ENCODE results near the gene PAH. TPM values are rescaled to one million over a fixed set of nuclear protein-coding genes. Genes with fewer than 3 reads are reported as not detected.

The PAH gene
- total RNA-seq, 6 experiments from 2014 or later = 873 to 2,034 (median 1,035) TPM

- intact Hi-C loops (cut with DNase I) = no loop called here
- 57% methylated on average over 4 of the region's 4 CpGs for WGBS (ENCODE audit: insufficient coverage, low coverage, low lambda C conversion rate, missing lambda C conversion rate)
- DNase-seq = no peak
- H3K4me1 ChIP-seq = peaks cover 0 to 6% (median under 1%) of the 10 kb centered on the region in 4 donors
- H3K36me3 ChIP-seq = no peaks in the 10 kb centered on the region
- ATAC-seq = no peak
- TF ChIP-seq CTCF (IDR thresholded peaks at IDR 0.05) (no peak), POLR2A (IDR thresholded peaks at IDR 0.05) (no peak)
- H3K27ac ChIP-seq = no peak overlapping the region
- peaks cover 0 to 5% of the 10 kb centered on the region in 2 donors for H3K27me3 ChIP-seq
- H3K9me3 ChIP-seq = no peaks in the 10 kb centered on the region
- H3K4me3 ChIP-seq = no peak overlapping the region
These were observed 46.8 kb upstream of the PAH start for GRCh38 chr12:102963796-102964195.

- intact Hi-C loops (cut with DNase I) = no loop called here
- DNase-seq = no peak
- WGBS (ENCODE audit: insufficient coverage, low coverage, low lambda C conversion rate, missing lambda C conversion rate) = 28% methylated on average over 3 of the region's 3 CpGs
- no peak for TF ChIP-seq POLR2A (IDR thresholded peaks at IDR 0.05)
- no peaks in the 10 kb centered on the region for H3K9me3 ChIP-seq
- no peak for ATAC-seq
- peaks cover 0 to 5% of the 10 kb centered on the region in 2 donors for H3K27me3 ChIP-seq
- no peak overlapping the region for H3K27ac ChIP-seq
- peaks cover 0 to 10% (median 3%) of the 10 kb centered on the region in 4 donors for H3K4me1 ChIP-seq
- no peaks in the 10 kb centered on the region for H3K36me3 ChIP-seq
- H3K4me3 ChIP-seq = no peak overlapping the region
These were observed 45.9 kb upstream of the PAH start for GRCh38 chr12:102962986-102963385.

- H3K36me3 ChIP-seq = no peaks in the 10 kb centered on the region
- intact Hi-C loops (cut with DNase I) = no loop called here
- H3K9me3 ChIP-seq = no peaks in the 10 kb centered on the region
- DNase-seq (no peak), ATAC-seq (no peak)
- H3K27ac ChIP-seq = no peak overlapping the region
- H3K4me1 ChIP-seq = peaks cover 0 to 15% (median 3%) of the 10 kb centered on the region in 4 donors
- WGBS (ENCODE audit: insufficient coverage, low coverage, low lambda C conversion rate, missing lambda C conversion rate) = 6% methylated on average over 10 of the region's 11 CpGs
- peaks cover 0 to 5% of the 10 kb centered on the region in 2 donors for H3K27me3 ChIP-seq
- TF ChIP-seq CTCF (IDR thresholded peaks at IDR 0.05) (no peak), POLR2A (IDR thresholded peaks at IDR 0.05) (no peak)
- no peak overlapping the region for H3K4me3 ChIP-seq
These were observed 45.5 kb upstream of the PAH start for GRCh38 chr12:102962532-102962931.

GRCh38 chr12:102961466-102961855, 44.4 kb upstream of the PAH start:
- Histone ChIP-seq H3K36me3 (no peaks in the 10 kb centered on the region), H3K9me3 (no peaks in the 10 kb centered on the region), H3K4me1 (peaks cover 0 to 25% (median 3%) of the 10 kb centered on the region in 4 donors), H3K27me3 (peaks cover 0 to 5% of the 10 kb centered on the region in 2 donors), H3K4me3 (no peak overlapping the region), H3K27ac (no peak overlapping the region)
- WGBS (ENCODE audit: insufficient coverage, low coverage, low lambda C conversion rate, missing lambda C conversion rate) = 9% methylated on average over 8 of the region's 8 CpGs
- TF ChIP-seq POLR2A (IDR thresholded peaks at IDR 0.05) = no peak
- no peak for TF ChIP-seq CTCF (IDR thresholded peaks at IDR 0.05)
- ATAC-seq (no peak), DNase-seq (no peak)
- intact Hi-C loops (cut with DNase I) = no loop called here

GRCh38 chr12:102960766-102961465, 43.9 kb upstream of the PAH start:
- H3K36me3 ChIP-seq = no peaks in the 10 kb centered on the region
- peaks cover 0 to 5% of the 10 kb centered on the region in 2 donors for H3K27me3 ChIP-seq
- H3K4me1 ChIP-seq = peaks cover 0 to 31% (median 3%) of the 10 kb centered on the region in 4 donors
- intact Hi-C loops (cut with DNase I) = no loop called here
- 5% methylated on average over 17 of the region's 19 CpGs for WGBS (ENCODE audit: insufficient coverage, low coverage, low lambda C conversion rate, missing lambda C conversion rate)
- ATAC-seq = no peak
- no peak overlapping the region for H3K4me3 ChIP-seq
- H3K9me3 ChIP-seq = no peaks in the 10 kb centered on the region
- DNase-seq = no peak
- H3K27ac ChIP-seq = no peak overlapping the region
- TF ChIP-seq POLR2A (IDR thresholded peaks at IDR 0.05) = no peak
- TF ChIP-seq CTCF (IDR thresholded peaks at IDR 0.05) = no peak

All from right lobe of liver (tissue), 6 donors.